Stimulated activated CD4-positive, alpha-beta T cell treated with anti-CD3 and anti-CD28 coated beads, Interleukin-12 subunit alpha, Interleukin-12 subunit beta, amount 100 ng/mL, for 4 hours (primary cell): Measurements from ENCODE around the gene SNTB2.
"Not testable (repeated sequence)": the region's sequence is repeated elsewhere in the genome, so short reads cannot be mapped to it uniquely, and the experiment has no call there.

Experiments
- DNase-seq: peaks from one replicate; pipeline ENCODE4 v3.0.0-alpha.2; 2020

Gene SNTB2

DNA sequence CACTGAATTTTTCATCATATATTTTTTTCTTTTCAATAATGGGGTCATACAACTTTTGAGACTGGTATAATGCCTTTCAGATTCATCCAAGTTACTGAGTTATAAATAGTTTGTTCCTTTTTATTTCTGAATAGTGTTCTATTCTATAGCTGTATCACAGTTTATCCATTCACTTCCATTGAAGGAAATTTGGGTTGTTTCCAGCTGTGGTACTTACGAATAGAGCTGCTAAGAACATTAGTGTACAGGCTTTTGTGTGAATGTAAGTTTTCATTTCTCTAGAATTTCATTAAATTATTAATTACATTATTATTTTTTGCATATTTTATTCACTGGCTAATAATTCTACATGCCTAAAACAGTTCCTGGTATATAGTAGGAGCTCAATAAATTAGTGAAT lies 52.9 kb downstream of the SNTB2 start:
- no peak for DNase-seq

DNA sequence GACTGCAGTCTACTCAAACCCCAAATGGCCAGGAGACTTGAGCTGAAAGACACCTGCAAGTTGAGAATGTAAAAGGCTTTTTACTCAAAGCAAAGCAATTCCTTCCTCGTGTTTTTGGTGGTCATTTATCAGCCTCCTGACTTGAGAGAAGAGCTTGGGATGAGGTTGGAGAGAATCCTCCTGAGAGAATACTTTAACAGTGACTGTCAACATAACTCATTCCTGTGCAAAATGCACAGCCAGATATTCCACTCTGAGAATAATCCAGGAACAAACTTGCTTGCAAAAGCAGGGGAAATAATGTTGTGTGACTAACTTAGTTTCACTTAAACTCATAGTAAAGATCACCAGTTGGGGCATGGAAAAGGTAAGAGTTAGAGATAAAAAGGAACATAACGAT lies 53.4 kb downstream of the SNTB2 start:
- no peak for DNase-seq

DNA sequence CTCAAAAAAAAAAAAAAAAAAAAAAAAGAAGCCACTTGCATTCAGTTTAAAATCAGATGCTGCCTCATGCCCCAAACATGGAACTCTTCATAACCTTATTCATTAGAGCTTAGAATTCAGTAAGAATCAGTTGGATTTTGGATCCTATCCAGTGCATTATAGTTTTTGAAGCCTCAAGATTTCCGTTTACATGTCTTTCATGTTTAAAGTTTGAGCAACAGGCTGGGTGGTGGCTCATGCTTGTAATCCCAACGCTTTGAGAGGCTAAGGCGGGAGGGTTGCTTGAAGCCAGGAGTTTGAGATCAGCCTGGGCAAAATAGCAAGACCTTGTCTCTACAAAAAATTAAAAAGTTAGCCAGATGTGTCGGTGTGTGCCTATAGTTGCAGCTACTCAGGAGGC lies 55.0 kb downstream of the SNTB2 start:
- DNase-seq = no peak

DNA sequence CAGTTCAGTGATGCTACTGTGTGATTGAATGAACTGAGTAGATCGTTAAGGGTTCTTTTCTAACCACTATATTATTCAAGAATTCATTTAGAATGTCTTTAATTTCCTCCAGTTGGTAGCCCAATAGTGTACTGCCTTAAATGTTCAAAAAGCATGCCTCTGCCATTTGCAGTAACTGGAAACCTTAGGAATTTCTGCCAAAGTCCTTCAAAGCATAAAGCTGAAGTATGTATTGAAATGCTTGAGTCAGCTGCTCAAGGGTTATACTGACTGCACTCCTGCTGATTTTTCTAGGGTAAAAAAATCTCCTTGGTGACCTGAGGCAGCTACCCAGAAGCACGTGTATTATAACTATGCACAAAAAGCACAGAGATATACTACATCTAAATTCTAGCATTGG lies 56.5 kb downstream of the SNTB2 start:
- DNase-seq = no peak

DNA sequence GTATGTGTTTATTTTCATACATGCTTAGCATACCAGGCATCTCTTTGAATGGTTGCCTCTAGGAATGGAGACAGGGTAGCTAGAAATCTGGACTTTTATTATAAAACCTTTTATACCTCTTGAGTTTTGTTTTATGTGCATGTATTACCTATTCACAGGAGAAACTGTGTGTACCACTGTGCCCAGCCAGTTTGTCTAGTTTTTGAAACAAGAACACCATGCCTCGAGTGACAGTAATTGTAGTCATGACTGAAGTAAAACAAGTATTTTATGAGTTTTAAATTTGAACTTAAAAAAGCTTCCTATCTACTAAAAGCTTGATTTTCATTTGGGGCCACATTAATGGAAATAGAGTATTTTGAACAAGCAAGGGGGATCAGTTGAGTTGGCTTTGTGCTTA lies 57.4 kb downstream of the SNTB2 start:
- DNase-seq = no peak

DNA sequence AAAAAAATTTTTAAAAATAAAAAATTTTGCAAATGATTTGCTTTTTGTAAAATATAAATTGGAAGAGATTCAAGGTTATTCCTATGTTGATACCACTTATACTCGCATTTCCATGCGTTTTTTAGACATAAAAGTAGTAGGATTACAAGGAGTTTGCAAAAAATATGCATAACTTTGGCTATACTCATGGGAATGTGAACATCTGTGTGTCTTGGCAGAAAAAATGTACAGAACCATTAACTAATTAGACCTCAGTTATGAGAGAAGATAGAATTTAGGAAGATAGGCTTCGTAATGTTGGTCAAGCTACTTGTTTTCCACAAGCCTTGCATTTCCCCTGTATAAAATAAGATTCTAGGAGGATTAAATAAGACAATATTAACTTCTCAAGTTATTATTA lies 63.1 kb downstream of the SNTB2 start:
- DNase-seq = no peak

DNA sequence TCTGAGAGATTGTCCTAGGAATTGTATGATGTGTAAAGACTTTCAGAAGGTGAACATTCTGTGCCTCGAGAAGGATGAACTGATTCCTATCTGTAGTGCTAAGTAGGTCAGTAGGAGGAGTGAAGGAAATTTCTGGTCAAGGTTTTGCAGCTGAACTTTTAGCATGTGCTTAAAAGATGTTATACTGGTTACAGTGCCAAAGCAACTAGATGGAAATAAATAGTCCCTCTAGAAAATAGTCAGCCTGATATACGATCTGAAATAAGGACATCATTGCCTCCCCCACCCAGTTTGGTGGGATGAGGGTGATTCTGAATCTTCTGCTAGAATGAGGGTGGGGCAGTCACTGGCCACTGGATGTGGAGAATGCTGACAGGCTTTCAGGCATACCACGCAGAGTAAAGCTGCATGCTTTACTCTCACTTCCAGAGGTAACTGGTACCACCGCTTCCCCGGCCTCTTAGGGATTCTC lies 66.9 kb downstream of the SNTB2 start:
- DNase-seq = no peak

DNA sequence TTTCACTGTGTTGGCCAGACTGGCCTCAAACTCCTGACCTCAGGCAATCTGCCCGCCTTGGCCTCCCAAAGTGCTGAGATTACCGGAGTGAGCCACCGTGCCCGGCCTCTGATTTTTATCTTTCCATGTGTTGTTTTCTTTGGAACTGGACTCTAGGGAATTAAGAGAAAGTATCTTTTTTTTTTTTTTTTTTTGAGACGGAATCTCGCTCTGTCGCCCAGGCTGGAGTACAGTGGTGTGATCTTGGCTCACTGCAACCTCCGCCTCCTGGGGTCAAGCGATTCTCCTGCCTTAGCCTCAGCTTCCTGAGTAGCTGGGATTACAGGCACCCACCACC lies 72.4 kb downstream of the SNTB2 start:
- not testable (repeated sequence) for DNase-seq

DNA sequence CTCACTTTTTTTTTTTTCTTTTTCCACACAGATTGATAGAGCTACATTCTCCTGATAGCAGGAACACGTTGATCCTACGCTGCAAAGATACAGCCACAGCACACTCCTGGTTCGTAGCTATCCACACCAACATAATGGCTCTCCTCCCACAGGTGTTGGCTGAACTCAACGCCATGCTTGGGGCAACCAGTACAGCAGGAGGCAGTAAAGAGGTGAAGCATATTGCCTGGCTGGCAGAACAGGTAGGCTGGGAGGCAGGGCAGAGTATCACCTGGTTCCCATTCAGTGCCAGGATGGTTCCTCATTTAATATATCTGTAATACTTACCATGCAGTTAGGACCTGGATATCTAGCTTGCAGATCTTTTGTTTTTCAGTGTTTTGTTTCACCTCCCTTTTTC lies 73.1 kb downstream of the SNTB2 start:
- DNase-seq = no peak

DNA sequence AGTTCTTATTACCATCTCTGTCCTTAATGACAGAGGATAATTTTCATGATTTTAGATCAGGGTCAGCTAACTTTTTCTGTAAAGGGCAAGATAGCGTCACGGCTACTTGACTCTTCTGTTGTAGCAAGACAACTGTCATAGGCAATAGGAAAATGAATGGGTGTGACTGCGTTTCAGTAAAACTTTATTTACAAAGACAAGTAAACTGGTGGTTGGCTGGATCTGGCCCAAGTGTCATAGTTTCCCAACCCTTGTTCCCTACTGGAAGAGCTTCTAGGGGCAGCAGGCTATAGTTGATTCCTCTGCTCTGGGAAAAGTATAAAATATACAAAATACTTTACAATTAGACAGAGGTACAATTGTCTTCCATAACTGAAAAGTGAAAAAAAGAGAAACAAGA lies 73.5 kb downstream of the SNTB2 start:
- no peak for DNase-seq

DNA sequence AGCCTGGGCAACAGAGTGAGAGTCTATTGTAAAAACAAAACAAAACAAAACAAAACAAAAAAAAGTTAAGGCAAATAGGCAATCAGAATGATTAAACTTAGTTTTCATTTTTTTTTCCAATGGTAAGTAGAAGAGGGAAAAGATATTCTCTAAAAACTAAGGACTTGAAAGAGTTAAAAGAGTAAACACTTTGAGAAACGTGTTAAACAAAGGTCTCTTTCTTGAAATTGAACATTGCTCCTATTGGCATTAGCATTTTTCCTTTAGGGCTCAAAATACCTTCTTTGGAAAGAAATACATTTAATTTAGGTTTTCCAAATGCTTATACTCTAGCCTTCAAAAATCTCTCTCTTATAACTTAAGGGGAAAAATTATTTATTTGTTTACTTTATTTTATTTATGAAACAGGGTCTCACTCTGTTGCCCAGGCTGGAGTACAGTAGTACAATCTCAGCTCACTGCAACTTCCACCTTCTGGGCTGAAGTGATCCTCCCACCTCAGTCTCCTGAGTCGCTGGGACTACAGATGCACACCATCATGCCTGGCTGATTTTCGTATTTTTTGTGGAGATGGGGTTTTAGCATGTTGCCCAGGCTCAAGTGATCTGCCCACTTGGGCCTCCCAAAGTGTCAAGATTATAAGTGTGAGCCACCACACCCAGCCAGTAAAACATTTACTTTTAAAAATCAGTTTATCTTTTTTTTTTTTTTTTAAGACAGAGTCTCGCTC lies 79.5 kb downstream of the SNTB2 start:
- DNase-seq = no peak

DNA sequence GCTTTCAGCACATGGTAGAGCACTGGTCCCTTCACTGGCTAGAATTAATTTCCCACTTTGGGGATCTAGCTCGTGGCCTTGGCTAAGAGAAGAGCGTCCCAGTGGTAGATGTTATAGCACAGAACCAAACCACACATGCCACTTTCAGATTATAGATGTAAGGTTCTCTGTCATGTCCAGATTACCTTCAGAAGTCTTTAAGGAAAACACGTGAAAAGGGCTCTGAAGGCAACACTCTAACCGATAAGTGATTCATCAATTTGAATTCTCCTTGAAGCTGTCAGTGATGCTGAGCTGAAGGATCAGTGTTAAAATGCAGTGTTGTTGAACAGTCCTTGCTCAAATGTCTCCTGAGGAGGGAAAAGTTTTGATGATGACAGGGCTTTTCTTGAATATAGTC lies 80.7 kb downstream of the SNTB2 start:
- no peak for DNase-seq

DNA sequence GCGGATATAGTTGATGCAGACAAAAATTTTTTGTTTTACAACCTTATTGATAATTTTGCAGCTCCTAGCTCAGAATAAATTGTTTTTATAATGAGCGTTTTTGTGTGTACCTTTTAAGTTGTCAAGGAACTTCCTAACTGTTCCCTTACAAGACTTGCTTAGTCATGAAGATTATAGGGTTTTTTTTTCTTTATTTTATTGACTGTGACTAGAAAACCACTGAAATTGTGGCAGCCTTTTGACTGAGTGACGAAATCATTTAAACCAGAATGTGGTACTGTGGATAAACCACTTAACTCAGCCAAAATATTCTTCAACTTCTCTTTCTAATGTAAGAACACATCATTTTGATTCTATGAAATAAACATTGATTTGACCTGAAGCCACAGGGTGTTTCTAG lies 83.4 kb downstream of the SNTB2 start:
- DNase-seq = no peak

DNA sequence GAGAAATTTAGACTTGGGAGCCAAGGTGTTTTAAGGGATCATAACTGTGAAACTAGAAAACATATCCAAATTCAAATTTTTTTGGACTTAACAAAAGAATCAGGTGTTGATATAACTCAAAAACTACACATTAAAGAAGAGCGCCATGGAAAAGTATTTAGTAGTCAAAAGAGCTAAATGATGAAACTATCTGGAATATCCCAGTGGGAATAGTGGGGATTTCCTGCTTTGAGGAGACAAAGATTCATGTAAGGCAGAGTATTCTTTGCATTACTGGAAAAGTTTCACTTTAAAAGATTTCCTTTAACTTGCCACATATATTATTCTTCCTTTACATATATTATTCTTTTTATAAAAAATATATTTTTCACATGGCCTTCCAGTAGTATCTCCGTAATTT lies 83.9 kb downstream of the SNTB2 start:
- no peak for DNase-seq

DNA sequence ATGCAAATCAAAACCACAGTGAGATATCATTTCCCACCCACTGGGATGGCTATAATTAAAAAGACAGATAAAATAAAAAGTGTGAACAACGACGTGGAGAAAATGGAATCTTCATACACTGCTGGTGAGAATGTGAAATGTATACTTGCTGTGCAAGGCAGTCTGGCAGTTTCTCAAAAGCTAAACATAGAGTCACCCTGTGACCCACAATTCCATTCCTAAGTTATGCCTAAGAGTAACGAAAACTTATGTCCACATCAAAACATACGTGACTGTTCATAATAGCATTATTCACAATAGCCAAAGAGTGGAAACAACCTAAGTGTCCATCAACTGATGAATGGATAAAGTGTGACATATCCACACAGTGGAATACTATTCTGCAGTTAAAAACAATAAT lies 86.0 kb downstream of the SNTB2 start:
- DNase-seq = no peak

DNA sequence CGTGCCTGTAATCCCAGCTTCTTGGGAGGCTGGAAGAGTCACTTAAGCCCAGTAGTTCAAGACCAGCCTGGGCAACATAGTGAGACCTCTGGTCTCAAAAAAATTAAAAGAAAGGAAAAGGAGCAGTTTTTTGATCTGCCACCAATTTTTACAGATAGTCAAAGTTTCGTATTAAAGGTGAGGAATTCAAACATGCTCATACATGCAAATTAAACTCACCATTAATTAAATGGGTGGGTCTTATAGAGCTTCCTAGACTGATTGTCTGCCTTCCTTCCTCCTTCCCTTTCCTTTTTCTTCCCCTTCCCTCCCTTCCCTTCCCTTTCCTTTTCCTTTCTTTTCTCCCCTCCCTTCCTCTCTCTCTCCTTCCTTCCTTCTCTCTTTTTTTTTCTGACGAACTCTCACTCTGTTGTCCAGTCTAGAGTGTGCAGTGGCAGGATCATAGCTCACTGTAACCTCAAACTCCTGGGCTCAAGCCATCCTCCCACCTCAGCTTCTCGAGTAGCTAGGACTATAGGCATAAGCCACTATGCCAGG lies 87.8 kb downstream of the SNTB2 start:
- DNase-seq = no peak

DNA sequence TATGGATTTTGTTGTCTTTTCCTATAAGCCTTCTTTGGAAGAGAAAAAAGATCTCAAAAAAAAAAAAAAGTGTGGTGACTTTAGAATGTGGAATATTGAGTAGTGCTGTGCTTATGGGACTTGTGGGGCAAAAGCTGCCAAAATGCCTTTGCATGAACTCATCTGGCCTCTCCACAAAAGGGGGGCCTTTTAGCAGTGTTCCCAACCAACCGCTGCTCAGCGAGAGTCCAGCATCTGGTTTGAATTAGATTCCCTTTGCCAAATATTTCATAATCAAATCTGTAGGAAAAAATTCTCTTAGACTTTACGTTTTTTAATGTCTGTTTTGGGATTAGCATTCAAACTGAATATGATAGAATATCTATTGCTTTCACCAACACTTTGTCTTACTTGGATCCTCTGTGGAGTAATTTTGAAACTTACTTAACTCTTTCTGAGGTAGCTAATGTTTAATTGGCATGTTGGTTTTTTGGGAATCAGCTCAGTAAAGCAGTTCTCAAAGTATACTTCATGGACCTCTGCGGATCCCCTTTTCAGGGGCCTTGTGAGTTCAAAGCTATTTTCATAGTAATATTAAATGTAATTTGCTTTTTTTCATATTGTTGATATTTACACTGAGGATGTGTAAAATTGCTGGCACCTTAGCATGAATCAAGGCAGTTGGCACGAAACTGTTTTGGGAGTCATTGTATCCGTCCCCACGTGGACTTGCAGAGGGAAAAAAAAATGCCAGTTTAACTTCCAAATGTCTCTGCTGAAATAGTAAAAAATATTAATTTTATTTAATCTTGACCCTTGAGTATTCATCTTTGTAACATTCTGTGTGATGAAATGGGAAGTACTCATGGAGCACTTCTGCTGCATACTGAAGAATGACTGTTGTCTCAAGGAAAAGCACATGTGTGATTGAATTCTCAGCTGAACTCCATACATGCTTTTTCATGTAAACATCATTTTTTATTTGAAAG lies 89.5 kb downstream of the SNTB2 start:
- DNase-seq = no peak

DNA sequence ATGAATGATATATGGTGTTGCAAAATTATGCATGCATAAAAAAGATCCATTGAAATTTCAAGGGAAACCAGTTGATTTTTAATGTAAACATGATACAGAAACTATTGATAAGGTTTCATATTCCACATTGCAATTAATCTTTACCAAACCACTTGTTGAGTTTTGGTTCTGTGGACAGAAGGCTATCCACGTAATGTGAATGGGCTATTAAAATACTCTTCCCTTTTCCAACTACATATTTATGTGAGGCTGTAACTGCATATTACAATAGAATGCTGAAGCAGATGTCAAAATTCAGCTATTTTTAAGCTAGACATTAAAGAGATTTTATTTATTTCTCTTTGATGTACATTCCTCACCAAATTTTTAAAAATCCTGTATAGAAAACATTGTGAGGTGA lies 90.4 kb downstream of the SNTB2 start:
- DNase-seq = no peak

DNA sequence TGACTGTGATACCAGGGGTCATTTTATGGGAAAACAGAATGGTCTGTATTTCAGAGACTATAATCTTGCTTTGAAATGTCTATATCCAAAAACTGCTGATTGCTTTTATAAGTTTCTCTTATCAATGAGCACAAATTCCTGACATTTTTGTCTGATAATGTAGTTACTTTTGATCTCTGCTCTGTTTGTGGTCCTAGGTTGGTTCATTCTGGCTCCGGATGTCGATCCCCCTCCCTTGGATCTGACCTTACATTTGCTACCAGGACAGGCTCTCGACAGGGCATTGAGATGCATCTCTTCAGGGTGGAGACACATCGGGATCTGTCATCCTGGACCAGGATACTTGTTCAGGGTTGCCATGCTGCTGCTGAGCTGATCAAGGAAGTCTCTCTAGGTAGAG lies 96.9 kb downstream of the SNTB2 start:
- DNase-seq = no peak

DNA sequence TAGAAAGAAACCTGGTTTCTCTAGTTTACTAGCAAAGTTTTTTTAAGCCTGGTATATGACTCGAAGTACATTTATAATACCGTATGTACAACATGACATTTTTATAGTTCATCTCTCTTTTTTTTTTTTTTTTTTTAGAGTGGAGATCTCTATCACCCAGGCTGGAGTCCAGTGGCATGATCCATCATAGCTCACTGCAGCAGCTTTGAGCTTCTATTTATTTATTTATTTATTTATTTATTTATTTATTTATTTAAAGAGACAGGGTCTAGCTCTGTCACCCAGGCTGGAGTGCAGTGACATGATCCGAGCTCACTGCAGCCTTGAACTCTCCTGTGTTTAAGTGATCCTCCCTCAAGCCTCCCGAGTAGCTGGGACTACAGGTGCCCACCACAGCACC lies 98.3 kb downstream of the SNTB2 start:
- no peak for DNase-seq

DNA sequence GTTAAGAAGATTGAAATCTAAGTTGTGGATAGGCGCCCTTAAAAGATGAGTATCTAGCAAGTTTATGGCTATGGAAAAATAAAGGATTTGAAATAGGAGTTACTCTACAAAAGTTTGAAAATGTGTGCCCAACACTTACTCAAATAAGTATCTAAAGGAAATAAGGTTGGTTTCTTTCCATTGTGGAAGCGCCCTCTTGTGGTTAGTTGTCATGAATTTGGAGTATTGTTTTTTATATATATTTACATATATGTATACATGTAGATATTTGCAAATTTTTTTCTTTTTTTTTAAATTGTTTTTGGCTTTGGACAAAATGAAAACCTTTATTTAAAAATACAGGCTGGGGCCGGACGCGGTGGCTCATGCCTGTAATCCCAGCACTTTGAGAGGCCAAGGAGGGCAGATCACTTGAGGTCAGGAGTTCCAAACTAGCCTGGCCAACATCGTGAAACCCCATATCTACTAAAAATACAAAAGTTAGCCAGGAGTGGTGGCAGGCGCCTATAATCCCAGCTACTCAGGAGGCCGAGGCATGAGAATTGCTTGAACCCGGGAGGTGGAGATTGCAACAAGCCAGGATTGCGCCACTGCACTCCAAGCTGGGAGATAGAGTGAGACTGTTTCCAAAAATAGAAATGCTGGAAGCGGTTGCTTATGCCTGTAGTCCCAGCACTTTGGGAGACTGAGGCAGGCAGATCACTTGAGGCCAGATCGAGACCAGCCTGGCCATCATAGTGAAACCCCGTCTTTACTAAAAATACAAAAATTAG lies 100.2 kb downstream of the SNTB2 start:
- peak; percentile 11 for DNase-seq

DNA sequence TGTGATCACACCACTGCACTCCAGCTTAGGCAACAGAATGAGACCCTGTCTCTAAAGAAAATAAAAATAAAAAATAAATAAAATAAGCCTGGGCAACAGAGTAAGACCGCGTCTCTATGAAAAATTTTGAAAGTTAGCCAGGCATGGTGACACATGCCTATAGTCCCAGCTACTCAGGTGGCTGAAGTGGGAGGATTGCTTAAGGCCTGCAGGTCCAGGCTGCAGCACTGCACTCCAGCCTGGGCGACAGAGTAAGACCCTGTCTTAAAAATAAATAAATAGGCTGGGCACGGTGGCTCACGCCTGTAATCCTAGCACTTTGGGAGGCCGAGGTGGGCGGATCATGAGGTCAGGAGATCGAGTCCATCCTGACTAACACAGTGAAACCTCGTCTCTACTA lies 104.7 kb downstream of the SNTB2 start:
- DNase-seq = not testable (repeated sequence)

DNA sequence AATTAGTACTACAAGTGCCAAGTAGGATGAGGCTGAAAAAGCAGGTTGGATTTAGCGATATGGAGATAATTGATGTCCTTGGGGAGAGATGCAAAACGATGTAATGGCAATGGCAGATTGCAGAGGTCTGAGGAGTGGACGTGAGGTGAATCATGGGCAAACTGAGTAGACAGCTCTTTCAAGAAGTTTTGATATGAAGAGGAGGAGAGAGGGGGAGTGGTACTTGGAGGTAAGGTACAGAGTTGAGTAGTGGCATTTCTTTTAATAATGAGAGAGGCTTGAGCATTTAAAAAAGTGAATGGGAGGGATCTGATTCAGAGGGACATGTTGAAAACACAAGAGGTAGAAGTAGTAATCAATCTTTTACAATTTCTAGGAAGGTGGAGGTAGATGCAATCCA lies 106.4 kb downstream of the SNTB2 start:
- DNase-seq = no peak
